Endothelial cell of umbilical vein (primary cell): ENCODE results near the gene NRARP.

Source experiments
- EZH2 ChIP-seq: IDR thresholded peaks from 2 replicates; pipeline ENCODE4 v1.6.1; 2012; ENCODE audit warnings: borderline replicate concordance, low read depth, mild to moderate bottlenecking, moderate library complexity, low read length, inconsistent platforms; ENCODE audit not compliant: severe bottlenecking
- GATA2 ChIP-seq: IDR thresholded peaks from 2 replicates; pipeline ENCODE4 v1.7.0; 2011; ENCODE audit warnings: low read depth, mild to moderate bottlenecking, moderate library complexity, mixed read lengths, low read length; ENCODE audit not compliant: insufficient read length, insufficient read depth
- JUN ChIP-seq: IDR thresholded peaks from 2 replicates; pipeline ENCODE4 v1.6.1; 2011; ENCODE audit warnings: borderline replicate concordance, low read depth; ENCODE audit not compliant: insufficient read length, insufficient read depth
- MYC ChIP-seq: IDR thresholded peaks from one replicate; pipeline ENCODE4 v1.6.1; 2011; ENCODE audit warnings: mild to moderate bottlenecking, low read depth, low read length
- POLR2A ChIP-seq: IDR thresholded peaks from 2 replicates; pipeline ENCODE4 v1.6.1; 2012; ENCODE audit warnings: low read depth, mild to moderate bottlenecking, control low read depth, low read length
- POLR2AphosphoS5 ChIP-seq: IDR thresholded peaks from 2 replicates; pipeline ENCODE4 v1.6.1; 2012; ENCODE audit warnings: low read depth, mild to moderate bottlenecking, control low read depth, low read length, moderate library complexity; ENCODE audit not compliant: insufficient read depth
- TF ChIP-seq, protein P1 (sequence below), 2 donors: IDR thresholded peaks; 1 replicate in 1 of 2; 2 replicates in 1 of 2; pipeline ENCODE4 v1.5.1; 2011; ENCODE audit warnings: low read length in 2 of 2, mild to moderate bottlenecking in 2 of 2, moderate library complexity in 2 of 2, control low read depth in 1 of 2, inconsistent platforms in 1 of 2, low read depth in 1 of 2; ENCODE audit not compliant: insufficient read depth in 1 of 2; ENCODE audit errors: extremely low read depth in 1 of 2
- TF ChIP-seq, protein P2 (sequence below): IDR thresholded peaks from 2 replicates; pipeline ENCODE4 v1.6.1; 2011; ENCODE audit not compliant: insufficient read depth, insufficient read length

DNA sequence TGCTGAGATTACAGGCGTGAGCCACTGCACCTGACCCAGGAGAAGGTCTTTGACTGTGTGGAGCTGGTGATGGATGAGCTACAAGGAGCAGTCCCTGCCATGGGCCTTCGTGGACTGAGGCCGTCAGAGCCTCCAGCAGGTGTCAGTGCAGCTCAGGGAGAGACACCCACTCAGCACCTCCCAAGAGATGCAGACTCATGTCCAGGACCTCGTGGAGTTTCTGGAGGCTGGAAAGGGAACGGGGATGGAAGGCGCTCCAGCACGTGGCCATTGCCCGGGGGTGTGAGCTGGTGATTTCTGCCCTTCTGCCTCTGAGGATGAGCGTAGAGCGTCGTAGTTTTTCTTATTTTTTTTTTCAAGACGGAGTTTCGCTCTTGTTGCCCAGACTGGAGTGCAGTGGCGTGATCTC is 15.1 kb downstream of the NRARP start:
- TF ChIP-seq, protein P1, sequence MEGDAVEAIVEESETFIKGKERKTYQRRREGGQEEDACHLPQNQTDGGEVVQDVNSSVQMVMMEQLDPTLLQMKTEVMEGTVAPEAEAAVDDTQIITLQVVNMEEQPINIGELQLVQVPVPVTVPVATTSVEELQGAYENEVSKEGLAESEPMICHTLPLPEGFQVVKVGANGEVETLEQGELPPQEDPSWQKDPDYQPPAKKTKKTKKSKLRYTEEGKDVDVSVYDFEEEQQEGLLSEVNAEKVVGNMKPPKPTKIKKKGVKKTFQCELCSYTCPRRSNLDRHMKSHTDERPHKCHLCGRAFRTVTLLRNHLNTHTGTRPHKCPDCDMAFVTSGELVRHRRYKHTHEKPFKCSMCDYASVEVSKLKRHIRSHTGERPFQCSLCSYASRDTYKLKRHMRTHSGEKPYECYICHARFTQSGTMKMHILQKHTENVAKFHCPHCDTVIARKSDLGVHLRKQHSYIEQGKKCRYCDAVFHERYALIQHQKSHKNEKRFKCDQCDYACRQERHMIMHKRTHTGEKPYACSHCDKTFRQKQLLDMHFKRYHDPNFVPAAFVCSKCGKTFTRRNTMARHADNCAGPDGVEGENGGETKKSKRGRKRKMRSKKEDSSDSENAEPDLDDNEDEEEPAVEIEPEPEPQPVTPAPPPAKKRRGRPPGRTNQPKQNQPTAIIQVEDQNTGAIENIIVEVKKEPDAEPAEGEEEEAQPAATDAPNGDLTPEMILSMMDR (IDR thresholded peaks at IDR 0.05; ENCODE audit: extremely low read depth in 1 of 2, insufficient read depth in 1 of 2, low read depth in 1 of 2, low read length in 2 of 2), result peak; percentile 65 to 86
- no peak for TF ChIP-seq POLR2A
- TF ChIP-seq POLR2AphosphoS5, result no peak
- TF ChIP-seq EZH2, result no peak
- no peak for TF ChIP-seq GATA2
- no peak for TF ChIP-seq MYC
- TF ChIP-seq, protein P2, sequence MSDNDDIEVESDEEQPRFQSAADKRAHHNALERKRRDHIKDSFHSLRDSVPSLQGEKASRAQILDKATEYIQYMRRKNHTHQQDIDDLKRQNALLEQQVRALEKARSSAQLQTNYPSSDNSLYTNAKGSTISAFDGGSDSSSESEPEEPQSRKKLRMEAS, result peak; percentile 77
- no peak for TF ChIP-seq JUN
